ENCODE measurements around the gene PLA2G6.

Gene PLA2G6

DNA sequence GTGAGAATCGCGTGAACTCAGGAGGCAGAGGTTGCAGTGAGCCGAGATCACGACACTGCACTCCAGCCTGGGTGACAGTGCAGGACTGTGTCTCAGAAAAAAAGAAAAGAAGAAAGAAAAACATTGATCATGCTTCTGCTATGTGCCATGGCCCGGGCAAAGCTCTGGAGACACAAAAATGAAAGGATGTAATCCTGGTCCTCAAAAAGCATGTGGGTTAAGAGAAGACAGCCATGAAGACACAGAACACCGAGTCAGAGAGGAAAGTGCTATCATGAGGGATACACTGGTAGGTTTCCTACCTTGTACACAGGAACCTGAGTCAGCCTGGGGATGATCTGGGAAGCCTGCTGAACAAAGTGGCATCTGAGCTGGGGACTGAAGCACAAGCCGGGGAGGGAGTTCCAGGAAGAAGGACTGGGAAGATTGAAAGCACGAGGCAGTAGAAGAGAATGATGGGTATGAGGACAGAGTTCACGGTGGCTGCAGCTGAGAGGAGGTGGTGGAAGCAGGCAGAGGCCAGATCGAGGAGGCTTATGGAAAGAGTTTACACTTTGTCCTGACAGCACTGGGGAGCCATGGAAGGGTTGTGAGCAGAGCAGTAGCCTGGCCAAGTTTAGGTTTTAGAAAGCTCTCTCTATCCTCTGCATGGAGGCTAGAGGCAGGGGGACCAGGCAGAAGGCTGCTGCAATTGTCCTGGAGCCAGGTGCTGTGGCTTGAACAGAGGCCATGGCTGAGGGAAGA is 10.3 kb upstream of the PLA2G6 start:
- Histone ChIP-seq H3K4me3 (ENCODE audit: low read length, poor library complexity, severe bottlenecking) (no peak overlapping the region), H3K27me3 (ENCODE audit: insufficient read depth, low read length, poor library complexity, severe bottlenecking) (no peaks in the 10 kb centered on the region), H4K20me1 (ENCODE audit: insufficient read depth, low read length, poor library complexity, severe bottlenecking) (no peaks in the 10 kb centered on the region), H3K36me3 (ENCODE audit: insufficient read depth, low read length) (no peaks in the 10 kb centered on the region), H3K79me2 (ENCODE audit: insufficient read depth, low read length) (no peaks in the 10 kb centered on the region), H3K9me3 (ENCODE audit: insufficient read depth, low read depth, low read length) (no peaks in the 10 kb centered on the region), H3K9me2 (replicated peaks; ENCODE audit: low read depth, low read length) (no peaks in the 10 kb centered on the region), H3K4me1 (ENCODE audit: insufficient read depth, low read length, poor library complexity, severe bottlenecking) (peaks cover 9% of the 10 kb centered on the region), H2AFZ (ENCODE audit: low read length) (no peak overlapping the region), H3K4me2 (ENCODE audit: low read depth, low read length, poor library complexity, severe bottlenecking) (no peak overlapping the region), H3K9ac (ENCODE audit: low read depth, low read length, poor library complexity, severe bottlenecking) (no peak overlapping the region), H3F3A (ENCODE audit: low read depth) (no peaks in the 10 kb centered on the region)
- no peak for TF ChIP-seq EZH2phosphoT487 (IDR thresholded peaks at IDR 0.05; ENCODE audit: borderline replicate concordance)
- TF ChIP-seq, protein P1, sequence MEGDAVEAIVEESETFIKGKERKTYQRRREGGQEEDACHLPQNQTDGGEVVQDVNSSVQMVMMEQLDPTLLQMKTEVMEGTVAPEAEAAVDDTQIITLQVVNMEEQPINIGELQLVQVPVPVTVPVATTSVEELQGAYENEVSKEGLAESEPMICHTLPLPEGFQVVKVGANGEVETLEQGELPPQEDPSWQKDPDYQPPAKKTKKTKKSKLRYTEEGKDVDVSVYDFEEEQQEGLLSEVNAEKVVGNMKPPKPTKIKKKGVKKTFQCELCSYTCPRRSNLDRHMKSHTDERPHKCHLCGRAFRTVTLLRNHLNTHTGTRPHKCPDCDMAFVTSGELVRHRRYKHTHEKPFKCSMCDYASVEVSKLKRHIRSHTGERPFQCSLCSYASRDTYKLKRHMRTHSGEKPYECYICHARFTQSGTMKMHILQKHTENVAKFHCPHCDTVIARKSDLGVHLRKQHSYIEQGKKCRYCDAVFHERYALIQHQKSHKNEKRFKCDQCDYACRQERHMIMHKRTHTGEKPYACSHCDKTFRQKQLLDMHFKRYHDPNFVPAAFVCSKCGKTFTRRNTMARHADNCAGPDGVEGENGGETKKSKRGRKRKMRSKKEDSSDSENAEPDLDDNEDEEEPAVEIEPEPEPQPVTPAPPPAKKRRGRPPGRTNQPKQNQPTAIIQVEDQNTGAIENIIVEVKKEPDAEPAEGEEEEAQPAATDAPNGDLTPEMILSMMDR (conservative IDR thresholded peaks at IDR 0.05; ENCODE audit: low read length), result no peak

DNA sequence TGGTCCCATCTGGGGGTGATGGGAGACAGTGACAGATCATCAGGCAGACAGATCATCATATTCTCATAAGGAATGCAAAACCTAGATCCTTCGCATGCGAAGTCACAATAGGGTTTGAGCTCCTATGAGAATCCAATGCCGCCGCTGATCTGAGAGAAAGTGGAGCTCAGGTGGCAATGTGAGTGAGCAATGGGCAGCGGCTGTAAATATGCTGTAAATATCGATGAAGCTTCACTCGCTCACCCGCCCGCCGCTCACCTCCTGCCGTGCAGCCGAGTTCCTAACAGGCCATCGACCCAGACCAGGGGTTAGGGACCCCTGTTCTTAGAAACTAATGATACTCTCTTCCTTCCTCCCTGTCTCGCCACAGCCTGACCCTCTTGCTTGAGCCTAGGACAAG is 9.4 kb upstream of the PLA2G6 start:
- Histone ChIP-seq H3K79me2 (ENCODE audit: insufficient read depth, low read length) (no peaks in the 10 kb centered on the region), H2AFZ (ENCODE audit: low read length) (no peak overlapping the region), H3K9me2 (replicated peaks; ENCODE audit: low read depth, low read length) (no peaks in the 10 kb centered on the region), H3K27me3 (ENCODE audit: insufficient read depth, low read length, poor library complexity, severe bottlenecking) (no peaks in the 10 kb centered on the region), H4K20me1 (ENCODE audit: insufficient read depth, low read length, poor library complexity, severe bottlenecking) (no peaks in the 10 kb centered on the region), H3K4me1 (ENCODE audit: insufficient read depth, low read length, poor library complexity, severe bottlenecking) (peaks cover 9% of the 10 kb centered on the region), H3F3A (ENCODE audit: low read depth) (no peaks in the 10 kb centered on the region), H3K9ac (ENCODE audit: low read depth, low read length, poor library complexity, severe bottlenecking) (no peak overlapping the region), H3K4me2 (ENCODE audit: low read depth, low read length, poor library complexity, severe bottlenecking) (no peak overlapping the region), H3K9me3 (ENCODE audit: insufficient read depth, low read depth, low read length) (no peaks in the 10 kb centered on the region), H3K36me3 (ENCODE audit: insufficient read depth, low read length) (no peaks in the 10 kb centered on the region), H3K4me3 (ENCODE audit: low read length, poor library complexity, severe bottlenecking) (no peak overlapping the region)
- TF ChIP-seq, protein P1 (conservative IDR thresholded peaks at IDR 0.05; ENCODE audit: low read length), result no peak
- no peak for TF ChIP-seq EZH2phosphoT487 (IDR thresholded peaks at IDR 0.05; ENCODE audit: borderline replicate concordance)

DNA sequence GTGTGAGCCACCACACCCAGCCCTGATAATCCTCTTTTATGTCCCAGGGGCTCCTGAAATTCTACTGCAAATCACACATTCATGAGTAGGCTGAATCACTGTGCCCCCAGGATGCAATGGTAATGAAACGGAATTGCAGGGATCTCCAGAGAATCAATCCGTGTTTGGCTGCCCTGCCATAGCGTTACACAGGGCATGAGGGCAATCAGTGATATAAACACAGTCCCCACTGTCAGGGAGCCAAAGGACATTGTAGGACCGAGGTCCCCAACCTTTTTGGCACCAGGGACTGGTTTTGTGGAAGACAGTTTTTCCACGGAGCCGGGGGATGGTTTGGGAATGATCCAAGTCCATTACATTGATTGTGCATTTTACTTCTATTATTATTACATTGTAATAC is 9.0 kb upstream of the PLA2G6 start:
- H3K36me3 ChIP-seq (ENCODE audit: insufficient read depth, low read length), result no peaks in the 10 kb centered on the region
- no peak overlapping the region for H2AFZ ChIP-seq (ENCODE audit: low read length)
- no peaks in the 10 kb centered on the region for H3K27me3 ChIP-seq (ENCODE audit: insufficient read depth, low read length, poor library complexity, severe bottlenecking)
- H4K20me1 ChIP-seq (ENCODE audit: insufficient read depth, low read length, poor library complexity, severe bottlenecking), result no peaks in the 10 kb centered on the region
- TF ChIP-seq, protein P1 (conservative IDR thresholded peaks at IDR 0.05; ENCODE audit: low read length), result no peak
- TF ChIP-seq EZH2phosphoT487 (IDR thresholded peaks at IDR 0.05; ENCODE audit: borderline replicate concordance), result no peak
- H3K79me2 ChIP-seq (ENCODE audit: insufficient read depth, low read length), result no peaks in the 10 kb centered on the region
- no peaks in the 10 kb centered on the region for H3F3A ChIP-seq (ENCODE audit: low read depth)
- H3K9ac ChIP-seq (ENCODE audit: low read depth, low read length, poor library complexity, severe bottlenecking), result no peak overlapping the region
- no peaks in the 10 kb centered on the region for H3K9me3 ChIP-seq (ENCODE audit: insufficient read depth, low read depth, low read length)
- H3K9me2 ChIP-seq (replicated peaks; ENCODE audit: low read depth, low read length), result no peaks in the 10 kb centered on the region
- H3K4me2 ChIP-seq (ENCODE audit: low read depth, low read length, poor library complexity, severe bottlenecking), result no peak overlapping the region
- H3K4me1 ChIP-seq (ENCODE audit: insufficient read depth, low read length, poor library complexity, severe bottlenecking), result peaks cover 9% of the 10 kb centered on the region
- H3K4me3 ChIP-seq (ENCODE audit: low read length, poor library complexity, severe bottlenecking), result no peak overlapping the region

Data from Loucy (cell line).